Large intestine (tissue), 3 donors: ENCODE results near the gene PRRC1. TPM values are rescaled to one million over a fixed set of nuclear protein-coding genes. Genes with fewer than 3 reads are reported as not detected.

ENCODE experiments used
- DNase-seq, 2 donors: peaks; one replicate each; pipeline versions ENCODE4 v3.0.0 to v3.0.0-alpha.2; 2013
- H3K27ac ChIP-seq: one replicate; pipeline ENCODE4 v1.5.1; 2013; ENCODE audit warnings: low read length
- H3K27me3 ChIP-seq: 2 replicates; pipeline ENCODE4 v1.6.1; 2013; ENCODE audit warnings: low read length; ENCODE audit not compliant: control insufficient read depth, insufficient read depth
- H3K36me3 ChIP-seq: 2 replicates; pipeline ENCODE4 v1.6.1; 2013; ENCODE audit warnings: low read length; ENCODE audit not compliant: control insufficient read depth, insufficient read depth
- H3K4me1 ChIP-seq: one replicate; pipeline ENCODE4 v1.6.1; 2013; ENCODE audit warnings: low read length; ENCODE audit not compliant: control insufficient read depth, insufficient read depth
- H3K4me3 ChIP-seq: one replicate; pipeline ENCODE4 v1.5.1; 2013; ENCODE audit warnings: low read length
- H3K9me3 ChIP-seq: one replicate; pipeline ENCODE4 v1.6.1; 2013; ENCODE audit warnings: mild to moderate bottlenecking, low read depth, low read length, moderate library complexity; ENCODE audit not compliant: control insufficient read depth
- WGBS: methylation state at CpG from one replicate; pipeline ENCODE4 v1.1.5; 2013; ENCODE audit warnings: low lambda C conversion rate; ENCODE audit not compliant: insufficient coverage; 5-methylcytosine and 5-hydroxymethylcytosine counted together
- polyA plus RNA-seq: library from polyadenylated mRNA; unstranded; fragments of 120-200 nt; gene quantifications from one replicate; pipeline ENCODE4 v1.2.1, GENCODE V29; 2013

Gene PRRC1
- polyA plus RNA-seq, 1 donor: 75.5 TPM

GRCh38 chr5:127508644-127509373 is 8.6 kb upstream of the PRRC1 start:
- H3K27me3 ChIP-seq: no peaks in the 10 kb centered on the region
- DNase-seq: no peak
- H3K4me3 ChIP-seq: no peak overlapping the region
- no peak overlapping the region for H3K27ac ChIP-seq
- WGBS: 67% methylated on average over 1 of the region's 2 CpGs
- no peaks in the 10 kb centered on the region for H3K4me1 ChIP-seq
- no peaks in the 10 kb centered on the region for H3K9me3 ChIP-seq
- no peaks in the 10 kb centered on the region for H3K36me3 ChIP-seq

- Histone ChIP-seq H3K36me3 (no peaks in the 10 kb centered on the region), H3K4me3 (no peak overlapping the region), H3K4me1 (peaks cover 3% of the 10 kb centered on the region), H3K27ac (no peak overlapping the region), H3K9me3 (no peaks in the 10 kb centered on the region), H3K27me3 (no peaks in the 10 kb centered on the region)
- DNase-seq: no peak
- no CpG with 5 or more reads among the region's 3 CpGs for WGBS
These were observed 4.0 kb upstream of the PRRC1 start for GRCh38 chr5:127513408-127513970.

GRCh38 chr5:127514816-127515215 is 2.6 kb upstream of the PRRC1 start:
- H3K27me3 ChIP-seq: no peaks in the 10 kb centered on the region
- WGBS: no CpG with 5 or more reads among the region's 1 CpG
- H3K36me3 ChIP-seq: no peaks in the 10 kb centered on the region

GRCh38 chr5:127515693-127516440 is 1.6 kb upstream of the PRRC1 start:
- Histone ChIP-seq H3K9me3 (peaks cover under 1% of the 10 kb centered on the region), H3K4me3 (no peak overlapping the region), H3K27me3 (no peaks in the 10 kb centered on the region), H3K4me1 (peaks cover 3% of the 10 kb centered on the region), H3K27ac (no peak overlapping the region), H3K36me3 (peaks cover 4% of the 10 kb centered on the region)
- WGBS: 93% methylated on average over 3 of the region's 10 CpGs
- no peak for DNase-seq

More at GRCh38 chr5:127514816-127515215, 2.6 kb upstream of the PRRC1 start:
- Histone ChIP-seq H3K4me3 (no peak overlapping the region), H3K27ac (no peak overlapping the region), H3K9me3 (no peaks in the 10 kb centered on the region), H3K4me1 (peaks cover 3% of the 10 kb centered on the region)
- DNase-seq: no peak

- Histone ChIP-seq H3K4me1 (peaks cover 3% of the 10 kb centered on the region), H3K4me3 (peak overlapping the region; percentile 39), H3K9me3 (peaks cover 3% of the 10 kb centered on the region), H3K36me3 (peaks cover 6% of the 10 kb centered on the region), H3K27me3 (no peaks in the 10 kb centered on the region), H3K27ac (peak overlapping the region; percentile 65)
- DNase-seq: no peak
- no CpG with 5 or more reads among the region's 9 CpGs for WGBS
These were observed 345 bp upstream of the PRRC1 start for GRCh38 chr5:127517110-127517479.

GRCh38 chr5:127518319-127518621 is 830 bp downstream of the PRRC1 start:
- H3K27ac ChIP-seq: peak overlapping the region; percentile 95
- peaks cover 3% of the 10 kb centered on the region for H3K4me1 ChIP-seq
- 7% methylated on average over 5 of the region's 10 CpGs for WGBS
- no peaks in the 10 kb centered on the region for H3K27me3 ChIP-seq
- H3K4me3 ChIP-seq: peak overlapping the region; percentile 90
- peaks cover 10% of the 10 kb centered on the region for H3K36me3 ChIP-seq
- H3K9me3 ChIP-seq: peaks cover 3% of the 10 kb centered on the region
- DNase-seq: peak in 1 of 2 donors; percentile 9

GRCh38 chr5:127519527-127519926 is 2.1 kb downstream of the PRRC1 start:
- no peaks in the 10 kb centered on the region for H3K27me3 ChIP-seq
- peaks cover 19% of the 10 kb centered on the region for H3K36me3 ChIP-seq
- peaks cover 3% of the 10 kb centered on the region for H3K4me1 ChIP-seq
- 50% methylated on average over 2 of the region's 4 CpGs for WGBS
- no peak overlapping the region for H3K27ac ChIP-seq
- no peak for DNase-seq
- H3K9me3 ChIP-seq: peaks cover 3% of the 10 kb centered on the region
- no peak overlapping the region for H3K4me3 ChIP-seq

GRCh38 chr5:127521138-127521770 is 3.8 kb downstream of the PRRC1 start:
- no peak for DNase-seq
- Histone ChIP-seq H3K27ac (no peak overlapping the region), H3K4me3 (no peak overlapping the region), H3K27me3 (no peaks in the 10 kb centered on the region), H3K9me3 (peaks cover 3% of the 10 kb centered on the region), H3K36me3 (peaks cover 33% of the 10 kb centered on the region), H3K4me1 (peaks cover 3% of the 10 kb centered on the region)
- 100% methylated on average over 2 of the region's 6 CpGs for WGBS

GRCh38 chr5:127525181-127525580 is 7.7 kb downstream of the PRRC1 start:
- no CpG with 5 or more reads among the region's 1 CpG for WGBS

GRCh38 chr5:127529904-127530682 is 12.7 kb downstream of the PRRC1 start:
- Histone ChIP-seq H3K36me3 (peaks cover 57% of the 10 kb centered on the region), H3K27ac (no peak overlapping the region), H3K27me3 (no peaks in the 10 kb centered on the region), H3K9me3 (no peaks in the 10 kb centered on the region), H3K4me3 (no peak overlapping the region), H3K4me1 (no peaks in the 10 kb centered on the region)
- WGBS: 78% methylated on average over 2 of the region's 5 CpGs
- DNase-seq: no peak

More at GRCh38 chr5:127525181-127525580, 7.7 kb downstream of the PRRC1 start:
- no peaks in the 10 kb centered on the region for H3K27me3 ChIP-seq
- H3K36me3 ChIP-seq: peaks cover 52% of the 10 kb centered on the region
- no peak overlapping the region for H3K27ac ChIP-seq
- H3K4me1 ChIP-seq: no peaks in the 10 kb centered on the region
- H3K9me3 ChIP-seq: peaks cover 3% of the 10 kb centered on the region
- no peak for DNase-seq
- no peak overlapping the region for H3K4me3 ChIP-seq
